ENCODE results near the gene SPON1.

DNA sequence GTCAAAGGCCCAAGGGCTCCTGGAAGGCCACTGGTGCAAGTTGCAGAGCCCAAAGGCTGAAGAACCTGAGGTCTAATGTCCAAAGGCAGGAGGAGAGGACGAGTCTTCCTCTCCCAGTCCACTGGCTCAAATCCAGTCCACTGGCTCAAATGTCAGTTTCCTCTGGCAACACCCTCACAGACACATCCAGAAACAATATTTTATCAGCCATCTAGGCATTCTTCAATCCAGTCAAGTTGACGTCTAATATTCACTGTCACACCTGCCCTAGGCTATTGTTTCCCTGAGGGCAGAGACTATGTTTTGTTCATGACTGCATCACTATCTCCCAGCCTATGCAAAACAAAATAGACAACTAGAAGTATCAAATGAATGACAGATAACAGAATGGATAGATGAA, 148.1 kb downstream of the SPON1 start:
- TF ChIP-seq, protein P1, sequence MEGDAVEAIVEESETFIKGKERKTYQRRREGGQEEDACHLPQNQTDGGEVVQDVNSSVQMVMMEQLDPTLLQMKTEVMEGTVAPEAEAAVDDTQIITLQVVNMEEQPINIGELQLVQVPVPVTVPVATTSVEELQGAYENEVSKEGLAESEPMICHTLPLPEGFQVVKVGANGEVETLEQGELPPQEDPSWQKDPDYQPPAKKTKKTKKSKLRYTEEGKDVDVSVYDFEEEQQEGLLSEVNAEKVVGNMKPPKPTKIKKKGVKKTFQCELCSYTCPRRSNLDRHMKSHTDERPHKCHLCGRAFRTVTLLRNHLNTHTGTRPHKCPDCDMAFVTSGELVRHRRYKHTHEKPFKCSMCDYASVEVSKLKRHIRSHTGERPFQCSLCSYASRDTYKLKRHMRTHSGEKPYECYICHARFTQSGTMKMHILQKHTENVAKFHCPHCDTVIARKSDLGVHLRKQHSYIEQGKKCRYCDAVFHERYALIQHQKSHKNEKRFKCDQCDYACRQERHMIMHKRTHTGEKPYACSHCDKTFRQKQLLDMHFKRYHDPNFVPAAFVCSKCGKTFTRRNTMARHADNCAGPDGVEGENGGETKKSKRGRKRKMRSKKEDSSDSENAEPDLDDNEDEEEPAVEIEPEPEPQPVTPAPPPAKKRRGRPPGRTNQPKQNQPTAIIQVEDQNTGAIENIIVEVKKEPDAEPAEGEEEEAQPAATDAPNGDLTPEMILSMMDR (IDR thresholded peaks at IDR 0.05) = no peak
- no peak for TF ChIP-seq ZFX (IDR thresholded peaks at IDR 0.05; ENCODE audit: borderline replicate concordance)
